OCI-LY7 (cell line): ENCODE data around the gene POP4. TPM values are rescaled to one million over a fixed set of nuclear protein-coding genes. Genes with fewer than 3 reads are reported as not detected.
A peak's percentile ranks its signal among the peaks of the same experiment; 100 is the strongest.

Experiments used
- BruUV-seq: library from RNA; stranded (reverse); fragments of 400-500 nt; replicated peaks from 2 replicates; lab custom pipeline; 2021; lab: Mats Ljungman, UMichigan
- CTCF ChIA-PET: fragments of 300-600 bp; sonication (Branson Sonifier 250); formaldehyde crosslinking; loops from one replicate; lab custom pipeline; 2022; ENCODE audit warnings: antibody characterized with exemption; ENCODE audit not compliant: unreplicated experiment; lab: Charles Lee
- POLR2A ChIA-PET: fragments of 300-600 bp; sonication (Branson Sonifier 250); formaldehyde crosslinking; loops from one replicate; lab custom pipeline; 2022; ENCODE audit warnings: antibody characterized with exemption; lab: Charles Lee
- DNase-seq: peaks from one replicate; pipeline ENCODE4 v3.0.0-alpha.2; 2015; ENCODE audit warnings: low spot score
- H2AFZ ChIP-seq: fragments of 200-600 bp; sonication (generic), shearing (Covaris generic); 2 replicates; pipeline ENCODE4 v1.6.1; 2014; ENCODE audit warnings: mild to moderate bottlenecking, antibody characterized with exemption, low read length, moderate library complexity
- H3K27ac ChIP-seq: fragments of 200-600 bp; sonication (generic); 2 replicates; pipeline ENCODE4 v1.5.1; 2014; ENCODE audit warnings: mixed run types, low read depth, mild to moderate bottlenecking, moderate library complexity, low read length, inconsistent platforms; ENCODE audit not compliant: poor library complexity, severe bottlenecking
- H3K36me3 ChIP-seq: fragments of 200-600 bp; sonication (generic); 2 replicates; pipeline ENCODE4 v1.6.1; 2014; ENCODE audit warnings: mild to moderate bottlenecking, antibody characterized with exemption, low read length, moderate library complexity, mixed read lengths; ENCODE audit not compliant: insufficient read depth
- H3K4me1 ChIP-seq: fragments of 200-600 bp; sonication (generic); 2 replicates; pipeline ENCODE4 v1.5.1; 2014; ENCODE audit warnings: mild to moderate bottlenecking, low read length; ENCODE audit not compliant: insufficient read depth, poor library complexity, severe bottlenecking
- H3K4me2 ChIP-seq: fragments of 200-600 bp; sonication (generic); 2 replicates; pipeline ENCODE4 v1.6.1; 2014; ENCODE audit warnings: mild to moderate bottlenecking, low read length
- H3K4me3 ChIP-seq: fragments of 200-600 bp; sonication (generic); 2 replicates; pipeline ENCODE4 v1.5.1; 2014; ENCODE audit warnings: mild to moderate bottlenecking, low read depth, low read length; ENCODE audit not compliant: poor library complexity, severe bottlenecking
- H3K79me2 ChIP-seq: fragments of 200-600 bp; sonication (generic); 2 replicates; pipeline ENCODE4 v1.6.1; 2016; ENCODE audit warnings: low read depth, mild to moderate bottlenecking, low read length, moderate library complexity, mixed read lengths; ENCODE audit not compliant: insufficient read depth
- H3K9me2 ChIP-seq: fragments of 200-600 bp; sonication (generic); 2 replicates; pipeline ENCODE4 v1.6.1; 2016; ENCODE audit warnings: mild to moderate bottlenecking, low read length, mixed read lengths; ENCODE audit not compliant: insufficient read depth
- H3K9me3 ChIP-seq: fragments of 200-600 bp; sonication (generic); 2 replicates; pipeline ENCODE4 v1.6.1; 2014; ENCODE audit warnings: mild to moderate bottlenecking, mixed run types, low read length, mixed read lengths
- H4K20me1 ChIP-seq: fragments of 200-600 bp; sonication (generic); 2 replicates; pipeline ENCODE4 v1.6.1; 2014; ENCODE audit warnings: mild to moderate bottlenecking, antibody characterized with exemption, low read length, moderate library complexity, mixed read lengths; ENCODE audit not compliant: insufficient read depth
- EZH2phosphoT487 ChIP-seq: fragments of 200-600 bp; sonication (generic); IDR thresholded peaks from 2 replicates; pipeline ENCODE4 v1.6.1; 2018; ENCODE audit warnings: low read depth, borderline replicate concordance, mild to moderate bottlenecking, mixed run types, antibody characterized with exemption, low read length, moderate library complexity, mixed read lengths
- intact Hi-C: fragments of 100-400 bp; cut with micrococcal nuclease; formaldehyde crosslinking; loops from one replicate; pipeline ENCODE4 v1.10.0; 2022; ENCODE audit not compliant: unreplicated experiment
- total RNA-seq, 2 experiments: library from RNA; depleted of rRNA in 1 of 2; stranded (reverse); fragments of >200 nt in 1 of 2; shearing (Covaris generic) in 1 of 2; gene quantifications; 2 replicates each; pipeline ENCODE4 v1.2.3, GENCODE V29; 2014 to 2022
- TF ChIP-seq, protein P1 (sequence below): fragments of 200-600 bp; sonication (generic); conservative IDR thresholded peaks from 2 replicates; pipeline ENCODE4 v1.5.1; 2014; ENCODE audit warnings: mild to moderate bottlenecking, antibody characterized with exemption, low read length, moderate library complexity, mixed read lengths

Gene POP4
- total RNA-seq, 2 experiments from 2014 or later = 83.5 to 105 TPM

GRCh38 chr19:29644210-29644609, 38.1 kb downstream of the POP4 start:
- Histone ChIP-seq H3K79me2 (no peaks in the 10 kb centered on the region), H3K36me3 (no peaks in the 10 kb centered on the region), H3K9me3 (no peaks in the 10 kb centered on the region), H3K9me2 (no peaks in the 10 kb centered on the region), H3K4me3 (no peak overlapping the region), H4K20me1 (no peaks in the 10 kb centered on the region), H3K27ac (no peak overlapping the region), H3K4me1 (no peaks in the 10 kb centered on the region), H3K4me2 (no peak overlapping the region), H2AFZ (no peak overlapping the region)
- no TSS peak for BruUV-seq
- ChIA-PET CTCF (no interaction called here), POLR2A (no interaction called here)
- DNase-seq = no peak
- TF ChIP-seq EZH2phosphoT487 = no peak
- TF ChIP-seq, protein P1, sequence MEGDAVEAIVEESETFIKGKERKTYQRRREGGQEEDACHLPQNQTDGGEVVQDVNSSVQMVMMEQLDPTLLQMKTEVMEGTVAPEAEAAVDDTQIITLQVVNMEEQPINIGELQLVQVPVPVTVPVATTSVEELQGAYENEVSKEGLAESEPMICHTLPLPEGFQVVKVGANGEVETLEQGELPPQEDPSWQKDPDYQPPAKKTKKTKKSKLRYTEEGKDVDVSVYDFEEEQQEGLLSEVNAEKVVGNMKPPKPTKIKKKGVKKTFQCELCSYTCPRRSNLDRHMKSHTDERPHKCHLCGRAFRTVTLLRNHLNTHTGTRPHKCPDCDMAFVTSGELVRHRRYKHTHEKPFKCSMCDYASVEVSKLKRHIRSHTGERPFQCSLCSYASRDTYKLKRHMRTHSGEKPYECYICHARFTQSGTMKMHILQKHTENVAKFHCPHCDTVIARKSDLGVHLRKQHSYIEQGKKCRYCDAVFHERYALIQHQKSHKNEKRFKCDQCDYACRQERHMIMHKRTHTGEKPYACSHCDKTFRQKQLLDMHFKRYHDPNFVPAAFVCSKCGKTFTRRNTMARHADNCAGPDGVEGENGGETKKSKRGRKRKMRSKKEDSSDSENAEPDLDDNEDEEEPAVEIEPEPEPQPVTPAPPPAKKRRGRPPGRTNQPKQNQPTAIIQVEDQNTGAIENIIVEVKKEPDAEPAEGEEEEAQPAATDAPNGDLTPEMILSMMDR = no peak
- intact Hi-C loops = no loop called here

- Histone ChIP-seq H3K4me2 (no peak overlapping the region), H3K4me3 (no peak overlapping the region), H3K9me3 (no peaks in the 10 kb centered on the region), H3K79me2 (no peaks in the 10 kb centered on the region), H2AFZ (no peak overlapping the region), H4K20me1 (no peaks in the 10 kb centered on the region), H3K36me3 (no peaks in the 10 kb centered on the region), H3K27ac (no peak overlapping the region), H3K9me2 (no peaks in the 10 kb centered on the region), H3K4me1 (no peaks in the 10 kb centered on the region)
- intact Hi-C loops = no loop called here
- DNase-seq = no peak
- CTCF ChIA-PET = no interaction called here
- no TSS peak for BruUV-seq
- TF ChIP-seq, protein P1 = no peak
- no peak for TF ChIP-seq EZH2phosphoT487
- POLR2A ChIA-PET = no interaction called here
These were observed 39.4 kb downstream of the POP4 start for GRCh38 chr19:29645491-29645867.

DNA sequence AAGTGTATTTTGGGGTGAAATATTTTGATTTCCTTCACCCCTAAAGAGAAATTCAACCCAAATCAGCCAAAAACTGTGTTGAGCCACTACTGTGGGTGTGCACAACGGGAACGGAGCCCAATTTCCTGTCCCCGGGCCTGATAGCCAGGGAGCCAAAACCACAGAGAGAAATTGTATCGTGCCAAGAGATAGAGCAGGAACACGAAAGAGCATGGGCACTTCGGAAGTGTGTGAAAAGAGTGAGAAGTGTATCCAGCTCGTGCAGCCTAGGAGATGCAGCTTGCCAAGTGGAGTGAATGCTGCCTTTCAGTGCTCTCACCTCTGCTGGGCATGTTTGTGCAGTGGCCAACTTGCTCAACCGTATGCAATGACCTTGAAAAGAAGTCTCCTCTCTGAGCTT, 39.8 kb downstream of the POP4 start:
- H3K79me2 ChIP-seq = no peaks in the 10 kb centered on the region
- TF ChIP-seq, protein P1 = no peak
- no peak for TF ChIP-seq EZH2phosphoT487
- CTCF ChIA-PET = no interaction called here
- H3K9me2 ChIP-seq = no peaks in the 10 kb centered on the region
- H3K9me3 ChIP-seq = no peaks in the 10 kb centered on the region
- no peak overlapping the region for H3K27ac ChIP-seq
- no TSS peak for BruUV-seq
- no peaks in the 10 kb centered on the region for H3K36me3 ChIP-seq
- no peak overlapping the region for H3K4me3 ChIP-seq
- H2AFZ ChIP-seq = 0 out of 2 replicates have a peak overlapping the region, but pooled peaks have one; percentile 14
- POLR2A ChIA-PET = no interaction called here
- intact Hi-C loops = no loop called here
- H3K4me2 ChIP-seq = no peak overlapping the region
- no peak for DNase-seq
- no peaks in the 10 kb centered on the region for H3K4me1 ChIP-seq
- no peaks in the 10 kb centered on the region for H4K20me1 ChIP-seq
